Measurements from ENCODE around the gene JMJD4. TPM values are rescaled to one million over a fixed set of nuclear protein-coding genes. Genes with fewer than 3 reads are reported as not detected.

JMJD4 gene
- total RNA-seq, 1 donor: 10.5 TPM

GRCh38 chr1:227733309-227733705 is 1.8 kb downstream of the JMJD4 start:
- Histone ChIP-seq H3K9me3 (ENCODE audit: low read depth, low read length) (no peaks in the 10 kb centered on the region), H3K4me3 (ENCODE audit: low read length) (no peak overlapping the region), H3K4me1 (ENCODE audit: insufficient read depth, low read length) (peaks cover 32% of the 10 kb centered on the region), H3K27me3 (ENCODE audit: insufficient read depth, low read length) (no peaks in the 10 kb centered on the region)

GRCh38 chr1:227732586-227733308 is 2.4 kb downstream of the JMJD4 start:
- Histone ChIP-seq H3K4me3 (ENCODE audit: low read length) (no peak overlapping the region), H3K4me1 (ENCODE audit: insufficient read depth, low read length) (peaks cover 35% of the 10 kb centered on the region), H3K27me3 (ENCODE audit: insufficient read depth, low read length) (no peaks in the 10 kb centered on the region), H3K9me3 (ENCODE audit: low read depth, low read length) (no peaks in the 10 kb centered on the region)

- Histone ChIP-seq H3K4me3 (ENCODE audit: low read length) (no peak overlapping the region), H3K4me1 (ENCODE audit: insufficient read depth, low read length) (peaks cover 37% of the 10 kb centered on the region), H3K27me3 (ENCODE audit: insufficient read depth, low read length) (peaks cover under 1% of the 10 kb centered on the region), H3K9me3 (ENCODE audit: low read depth, low read length) (no peaks in the 10 kb centered on the region)
Measured at GRCh38 chr1:227731696-227732585, 3.2 kb downstream of the JMJD4 start.

GRCh38 chr1:227731241-227731677 is 3.8 kb downstream of the JMJD4 start:
- Histone ChIP-seq H3K9me3 (ENCODE audit: low read depth, low read length) (no peaks in the 10 kb centered on the region), H3K27me3 (ENCODE audit: insufficient read depth, low read length) (peaks cover 4% of the 10 kb centered on the region), H3K4me1 (ENCODE audit: insufficient read depth, low read length) (peaks cover 34% of the 10 kb centered on the region), H3K4me3 (ENCODE audit: low read length) (no peak overlapping the region)

GRCh38 chr1:227730630-227731151 is 4.4 kb downstream of the JMJD4 start:
- Histone ChIP-seq H3K4me3 (ENCODE audit: low read length) (no peak overlapping the region), H3K4me1 (ENCODE audit: insufficient read depth, low read length) (peaks cover 28% of the 10 kb centered on the region), H3K9me3 (ENCODE audit: low read depth, low read length) (no peaks in the 10 kb centered on the region), H3K27me3 (ENCODE audit: insufficient read depth, low read length) (peaks cover 4% of the 10 kb centered on the region)

GRCh38 chr1:227729881-227730629 is 5.0 kb downstream of the JMJD4 start:
- no peak overlapping the region for H3K4me3 ChIP-seq (ENCODE audit: low read length)
- no peaks in the 10 kb centered on the region for H3K9me3 ChIP-seq (ENCODE audit: low read depth, low read length)
- H3K4me1 ChIP-seq (ENCODE audit: insufficient read depth, low read length): peaks cover 27% of the 10 kb centered on the region
- H3K27me3 ChIP-seq (ENCODE audit: insufficient read depth, low read length): peaks cover 4% of the 10 kb centered on the region

GRCh38 chr1:227729144-227729880 is 5.8 kb downstream of the JMJD4 start:
- Histone ChIP-seq H3K4me3 (ENCODE audit: low read length) (no peak overlapping the region), H3K27me3 (ENCODE audit: insufficient read depth, low read length) (peaks cover 4% of the 10 kb centered on the region), H3K4me1 (ENCODE audit: insufficient read depth, low read length) (peaks cover 23% of the 10 kb centered on the region), H3K9me3 (ENCODE audit: low read depth, low read length) (no peaks in the 10 kb centered on the region)

GRCh38 chr1:227728892-227729143 is 6.3 kb downstream of the JMJD4 start:
- peak overlapping the region; percentile 29 for H3K4me3 ChIP-seq (ENCODE audit: low read length)
- peaks cover 18% of the 10 kb centered on the region for H3K4me1 ChIP-seq (ENCODE audit: insufficient read depth, low read length)
- peaks cover 4% of the 10 kb centered on the region for H3K27me3 ChIP-seq (ENCODE audit: insufficient read depth, low read length)
- no peaks in the 10 kb centered on the region for H3K9me3 ChIP-seq (ENCODE audit: low read depth, low read length)

- peaks cover 4% of the 10 kb centered on the region for H3K27me3 ChIP-seq (ENCODE audit: insufficient read depth, low read length)
- H3K9me3 ChIP-seq (ENCODE audit: low read depth, low read length): no peaks in the 10 kb centered on the region
- peak overlapping the region; percentile 29 for H3K4me3 ChIP-seq (ENCODE audit: low read length)
- peaks cover 13% of the 10 kb centered on the region for H3K4me1 ChIP-seq (ENCODE audit: insufficient read depth, low read length)
Measured at GRCh38 chr1:227728059-227728891, 6.8 kb downstream of the JMJD4 start.

- Histone ChIP-seq H3K4me1 (ENCODE audit: insufficient read depth, low read length) (peaks cover 12% of the 10 kb centered on the region), H3K9me3 (ENCODE audit: low read depth, low read length) (no peaks in the 10 kb centered on the region), H3K27me3 (ENCODE audit: insufficient read depth, low read length) (peaks cover 4% of the 10 kb centered on the region)
Measured at GRCh38 chr1:227726924-227727599, 8.0 kb downstream of the JMJD4 start.

GRCh38 chr1:227726318-227726717 is 8.8 kb downstream of the JMJD4 start:
- peaks cover 4% of the 10 kb centered on the region for H3K27me3 ChIP-seq (ENCODE audit: insufficient read depth, low read length)
- no peaks in the 10 kb centered on the region for H3K9me3 ChIP-seq (ENCODE audit: low read depth, low read length)
- no peak overlapping the region for H3K4me3 ChIP-seq (ENCODE audit: low read length)
- peaks cover 12% of the 10 kb centered on the region for H3K4me1 ChIP-seq (ENCODE audit: insufficient read depth, low read length)

More at GRCh38 chr1:227726924-227727599, 8.0 kb downstream of the JMJD4 start:
- no peak overlapping the region for H3K4me3 ChIP-seq (ENCODE audit: low read length)

- Histone ChIP-seq H3K4me1 (ENCODE audit: insufficient read depth, low read length) (peaks cover 12% of the 10 kb centered on the region), H3K27me3 (ENCODE audit: insufficient read depth, low read length) (peaks cover 4% of the 10 kb centered on the region), H3K4me3 (ENCODE audit: low read length) (no peak overlapping the region), H3K9me3 (ENCODE audit: low read depth, low read length) (no peaks in the 10 kb centered on the region)
Measured at GRCh38 chr1:227725046-227725445, 10.1 kb downstream of the JMJD4 start.

- Histone ChIP-seq H3K4me3 (ENCODE audit: low read length) (no peak overlapping the region), H3K9me3 (ENCODE audit: low read depth, low read length) (no peaks in the 10 kb centered on the region), H3K27me3 (ENCODE audit: insufficient read depth, low read length) (peaks cover 4% of the 10 kb centered on the region), H3K4me1 (ENCODE audit: insufficient read depth, low read length) (peaks cover 5% of the 10 kb centered on the region)
Measured at GRCh38 chr1:227723474-227723873, 11.6 kb downstream of the JMJD4 start.
